Osteoblast (primary cell): ENCODE data around the gene ADAMTS17. TPM values are rescaled to one million over a fixed set of nuclear protein-coding genes. Genes with fewer than 3 reads are reported as not detected.
A peak's percentile ranks its signal among the peaks of the same experiment; 100 is the strongest.
"Not testable (repeated sequence)": the region's sequence is repeated elsewhere in the genome, so short reads cannot be mapped to it uniquely, and the experiment has no call there.

Experiments used
- DNase-seq: peaks from one replicate; pipeline ENCODE4 v3.0.0; 2011; ENCODE audit warnings: low spot score, mixed read lengths; ENCODE audit not compliant: insufficient read length; ENCODE audit errors: missing footprints
- H2AFZ ChIP-seq: 2 replicates; pipeline ENCODE4 v1.6.0; 2011; ENCODE audit warnings: mild to moderate bottlenecking, low read length
- H3K27ac ChIP-seq: 2 replicates; pipeline ENCODE4 v1.5.1; 2011; ENCODE audit warnings: mild to moderate bottlenecking, low read depth, low read length, moderate library complexity
- H3K27me3 ChIP-seq: 2 replicates; pipeline ENCODE4 v1.6.0; 2012; ENCODE audit warnings: mild to moderate bottlenecking, control low read depth, inconsistent platforms, low read length, moderate library complexity; ENCODE audit not compliant: insufficient read depth
- H3K36me3 ChIP-seq: 2 replicates; pipeline ENCODE4 v1.5.1; 2011; ENCODE audit warnings: mild to moderate bottlenecking, low read length, control low read depth, moderate library complexity; ENCODE audit not compliant: insufficient read depth
- H3K4me1 ChIP-seq: 2 replicates; pipeline ENCODE4 v1.5.1; 2011; ENCODE audit warnings: mild to moderate bottlenecking, low read length, control low read depth, moderate library complexity; ENCODE audit not compliant: insufficient read depth
- H3K4me2 ChIP-seq: 2 replicates; pipeline ENCODE4 v1.6.0; 2011; ENCODE audit warnings: mild to moderate bottlenecking, low read length; ENCODE audit not compliant: insufficient read depth
- H3K4me3 ChIP-seq: fragments of 200-600 bp; sonication (generic); 3 replicates; pipeline ENCODE4 v1.5.1; 2012; ENCODE audit warnings: mild to moderate bottlenecking, low read length, inconsistent platforms; ENCODE audit not compliant: insufficient read depth
- H3K79me2 ChIP-seq: 2 replicates; pipeline ENCODE4 v1.6.0; 2012; ENCODE audit warnings: mild to moderate bottlenecking, low read length, control low read depth, inconsistent platforms; ENCODE audit not compliant: insufficient read depth
- H3K9me3 ChIP-seq: 2 replicates; pipeline ENCODE4 v1.5.1; 2011; ENCODE audit warnings: low read depth, low read length, control low read depth
- H4K20me1 ChIP-seq: 2 replicates; pipeline ENCODE4 v1.6.0; 2012; ENCODE audit warnings: mild to moderate bottlenecking, low read length, control low read depth; ENCODE audit not compliant: insufficient read depth
- total RNA-seq: library from RNA; depleted of rRNA; stranded (reverse); fragments of >200 nt; gene quantifications from 2 replicates; pipeline ENCODE4 v1.2.3, GENCODE V29; 2012
- TF ChIP-seq, protein P1 (sequence below): IDR thresholded peaks from 2 replicates; pipeline ENCODE4 v1.5.1; 2011; ENCODE audit warnings: mild to moderate bottlenecking, low read depth, low read length, moderate library complexity; ENCODE audit errors: extremely low read depth

Gene ADAMTS17
- total RNA-seq, 1 donor: under 0.01 TPM

DNA sequence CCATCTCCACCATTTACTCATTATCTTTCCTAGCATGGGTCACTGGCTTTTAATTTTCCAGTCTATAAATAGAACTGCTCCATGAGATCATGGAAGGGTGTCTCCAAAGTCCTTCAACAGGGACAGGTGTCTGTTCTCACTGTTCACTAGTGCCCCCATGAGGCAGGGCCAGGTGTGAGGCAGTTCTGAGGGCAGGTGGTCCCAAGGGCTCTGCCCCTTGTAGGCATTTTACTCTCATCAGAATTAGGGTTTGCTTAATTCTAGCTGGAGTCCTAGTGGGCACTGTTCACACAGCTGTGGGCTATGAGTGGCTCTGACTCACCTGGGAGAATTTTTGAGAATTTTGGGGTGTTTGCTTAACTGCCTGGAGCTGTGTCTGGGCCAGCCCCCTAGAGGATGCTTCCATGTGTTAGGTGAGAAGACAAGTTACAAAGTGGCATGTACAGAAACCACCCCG is 360.6 kb downstream of the ADAMTS17 start:
- Histone ChIP-seq H3K4me3 (no peak overlapping the region), H3K9me3 (no peaks in the 10 kb centered on the region), H3K79me2 (no peaks in the 10 kb centered on the region), H3K27me3 (no peaks in the 10 kb centered on the region), H3K4me2 (no peak overlapping the region), H3K27ac (no peak overlapping the region), H4K20me1 (no peaks in the 10 kb centered on the region), H3K36me3 (no peaks in the 10 kb centered on the region), H3K4me1 (no peaks in the 10 kb centered on the region), H2AFZ (no peak overlapping the region)
- TF ChIP-seq, protein P1, sequence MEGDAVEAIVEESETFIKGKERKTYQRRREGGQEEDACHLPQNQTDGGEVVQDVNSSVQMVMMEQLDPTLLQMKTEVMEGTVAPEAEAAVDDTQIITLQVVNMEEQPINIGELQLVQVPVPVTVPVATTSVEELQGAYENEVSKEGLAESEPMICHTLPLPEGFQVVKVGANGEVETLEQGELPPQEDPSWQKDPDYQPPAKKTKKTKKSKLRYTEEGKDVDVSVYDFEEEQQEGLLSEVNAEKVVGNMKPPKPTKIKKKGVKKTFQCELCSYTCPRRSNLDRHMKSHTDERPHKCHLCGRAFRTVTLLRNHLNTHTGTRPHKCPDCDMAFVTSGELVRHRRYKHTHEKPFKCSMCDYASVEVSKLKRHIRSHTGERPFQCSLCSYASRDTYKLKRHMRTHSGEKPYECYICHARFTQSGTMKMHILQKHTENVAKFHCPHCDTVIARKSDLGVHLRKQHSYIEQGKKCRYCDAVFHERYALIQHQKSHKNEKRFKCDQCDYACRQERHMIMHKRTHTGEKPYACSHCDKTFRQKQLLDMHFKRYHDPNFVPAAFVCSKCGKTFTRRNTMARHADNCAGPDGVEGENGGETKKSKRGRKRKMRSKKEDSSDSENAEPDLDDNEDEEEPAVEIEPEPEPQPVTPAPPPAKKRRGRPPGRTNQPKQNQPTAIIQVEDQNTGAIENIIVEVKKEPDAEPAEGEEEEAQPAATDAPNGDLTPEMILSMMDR: no peak
- DNase-seq: peak; percentile 37

DNA sequence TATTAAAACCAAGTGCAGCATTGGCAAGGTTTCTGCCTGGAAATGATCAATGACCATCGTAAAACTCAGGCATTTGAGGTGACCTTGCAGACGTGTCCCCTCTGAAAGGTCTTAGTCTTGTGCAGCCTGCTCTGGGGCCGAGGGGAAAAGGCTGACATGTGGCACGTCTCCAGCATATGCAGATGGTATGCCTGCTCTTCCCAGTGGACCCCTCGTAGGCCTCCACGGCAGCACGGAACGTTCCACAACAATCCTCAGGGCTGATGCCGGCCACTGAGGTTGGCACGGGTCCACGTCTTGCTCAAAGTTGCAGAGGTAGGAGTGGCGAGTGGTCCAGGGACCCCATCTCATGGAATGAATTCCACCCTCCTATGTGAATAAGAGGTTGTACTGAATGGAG is 361.0 kb downstream of the ADAMTS17 start:
- no peaks in the 10 kb centered on the region for H3K9me3 ChIP-seq
- TF ChIP-seq, protein P1: no peak
- H3K4me3 ChIP-seq: no peak overlapping the region
- peak; percentile 30 for DNase-seq
- no peaks in the 10 kb centered on the region for H4K20me1 ChIP-seq
- H2AFZ ChIP-seq: no peak overlapping the region
- H3K36me3 ChIP-seq: no peaks in the 10 kb centered on the region
- H3K27ac ChIP-seq: no peak overlapping the region
- H3K27me3 ChIP-seq: no peaks in the 10 kb centered on the region
- H3K79me2 ChIP-seq: no peaks in the 10 kb centered on the region
- H3K4me2 ChIP-seq: no peak overlapping the region
- H3K4me1 ChIP-seq: no peaks in the 10 kb centered on the region

DNA sequence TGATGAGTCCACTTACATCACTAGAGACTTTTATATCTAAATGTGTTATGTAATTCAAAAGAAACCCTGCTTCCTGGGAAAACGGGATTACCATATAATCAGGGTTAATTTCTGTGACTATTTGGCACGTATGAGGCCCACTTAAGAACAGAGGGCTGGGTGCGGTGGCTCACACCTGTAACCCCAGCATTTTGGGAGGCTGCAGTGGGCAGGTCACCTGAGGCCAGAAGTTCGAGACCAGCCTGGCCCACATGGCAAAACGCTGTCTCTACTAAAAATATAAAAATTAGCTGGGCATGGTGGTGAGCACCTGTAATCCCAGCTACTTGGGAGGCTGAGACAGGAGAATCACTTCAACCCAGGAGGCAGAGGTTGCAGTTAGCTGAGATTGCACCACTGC is 361.9 kb downstream of the ADAMTS17 start:
- not testable (repeated sequence) for H3K4me1 ChIP-seq, H3K4me3 ChIP-seq, H3K79me2 ChIP-seq, H3K27me3 ChIP-seq, H2AFZ ChIP-seq, H3K27ac ChIP-seq, DNase-seq, H3K36me3 ChIP-seq, H4K20me1 ChIP-seq, H3K9me3 ChIP-seq, H3K4me2 ChIP-seq

DNA sequence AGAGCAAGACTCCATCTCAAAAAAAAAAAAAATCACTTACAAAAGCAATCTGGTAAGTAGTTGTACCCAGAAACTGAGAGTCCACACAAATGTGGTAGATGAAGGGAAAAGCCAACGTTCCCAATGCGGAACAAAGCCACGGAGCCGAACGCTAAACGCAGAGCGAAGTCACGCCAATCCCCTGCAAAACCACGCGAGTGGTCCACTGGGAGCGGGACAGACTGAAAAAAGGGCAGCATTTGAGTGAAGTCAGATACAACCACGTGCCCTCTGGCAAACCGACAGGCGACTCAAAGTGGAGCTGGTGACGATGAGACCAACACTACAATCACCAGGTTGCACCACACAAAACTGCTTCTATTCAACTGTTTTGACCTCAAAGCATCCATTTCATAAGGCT is 362.4 kb downstream of the ADAMTS17 start:
- Histone ChIP-seq H3K79me2 (no peaks in the 10 kb centered on the region), H3K4me1 (no peaks in the 10 kb centered on the region), H2AFZ (no peak overlapping the region), H3K4me3 (no peak overlapping the region), H3K36me3 (no peaks in the 10 kb centered on the region), H3K9me3 (no peaks in the 10 kb centered on the region), H3K27me3 (no peaks in the 10 kb centered on the region), H4K20me1 (no peaks in the 10 kb centered on the region), H3K4me2 (no peak overlapping the region), H3K27ac (no peak overlapping the region)
- DNase-seq: peak; percentile 21
- TF ChIP-seq, protein P1: no peak
